HepG2 (cell line): ENCODE results near the gene GNAT2. TPM values are rescaled to one million over a fixed set of nuclear protein-coding genes. Genes with fewer than 3 reads are reported as not detected.

Experiments
- ADNP ChIP-seq: sonication (generic); formaldehyde crosslinking; IDR thresholded peaks from 2 replicates; pipeline ENCODE4 v1.4.0; 2020; ENCODE audit warnings: missing genetic modification reagents
- CCAR2 ChIP-seq: fragments of 200-400 bp; formaldehyde crosslinking; optimal IDR thresholded peaks from 2 replicates; pipeline ENCODE3; 2018; ENCODE audit warnings: low read depth, mild to moderate bottlenecking, low read length, moderate library complexity
- CENPX ChIP-seq: sonication (generic); formaldehyde crosslinking; IDR thresholded peaks from 2 replicates; pipeline ENCODE4 v1.9.0; 2021; ENCODE audit warnings: mild to moderate bottlenecking, missing genetic modification reagents, moderate library complexity
- CREM ChIP-seq, 2 experiments: sonication (generic) in 1 of 2; formaldehyde crosslinking in 1 of 2; IDR thresholded peaks; 2 replicates each; pipeline versions ENCODE4 v1.4.0 to v1.6.1; 2016 to 2020; ENCODE audit warnings: antibody characterized with exemption in 1 of 2, mild to moderate bottlenecking in 1 of 2, missing genetic modification reagents in 1 of 2
- GATA4 ChIP-seq: sonication (generic); IDR thresholded peaks from 2 replicates; pipeline ENCODE4 v1.6.1; 2016; ENCODE audit warnings: antibody characterized with exemption, low read depth, borderline replicate concordance
- KAT7 ChIP-seq: IDR thresholded peaks from 2 replicates; pipeline ENCODE4 v1.6.1; 2018; ENCODE audit warnings: borderline replicate concordance, missing compliant biosample characterization
- MED1 ChIP-seq: sonication (generic); formaldehyde crosslinking; IDR thresholded peaks from 2 replicates; pipeline ENCODE4 v1.4.0; 2020; ENCODE audit warnings: missing genetic modification reagents
- MIXL1 ChIP-seq: IDR thresholded peaks from 2 replicates; pipeline ENCODE4 v1.6.1; 2016
- MLX ChIP-seq: IDR thresholded peaks from 2 replicates; pipeline ENCODE4 v1.6.1; 2016
- NBN ChIP-seq: fragments of 450-650 bp; conservative IDR thresholded peaks from 2 replicates; pipeline ENCODE4 v1.6.1; 2017
- PAF1 ChIP-seq: IDR thresholded peaks from 2 replicates; pipeline ENCODE4 v1.6.1; 2016; ENCODE audit warnings: missing genetic modification reagents, missing compliant biosample characterization
- PPARG ChIP-seq: conservative IDR thresholded peaks from 2 replicates; pipeline ENCODE4 v1.6.1; 2016; ENCODE audit warnings: missing biosample characterization, missing genetic modification reagents
- SYNCRIP ChIP-seq: fragments of 200-400 bp; formaldehyde crosslinking; IDR thresholded peaks from 2 replicates; pipeline ENCODE4 v1.6.1; 2018; ENCODE audit warnings: mild to moderate bottlenecking, low read depth, low read length; ENCODE audit not compliant: insufficient read depth
- TBL1XR1 ChIP-seq: fragments of 150-350 bp; IDR thresholded peaks from 2 replicates; pipeline ENCODE4 v1.6.1; 2014; ENCODE audit warnings: borderline replicate concordance, low read length; ENCODE audit not compliant: partially characterized antibody
- ZFAT ChIP-seq: sonication (generic); formaldehyde crosslinking; conservative IDR thresholded peaks from 2 replicates; pipeline ENCODE4 v1.8.1; 2023; ENCODE audit warnings: missing genetic modification reagents, inconsistent platforms
- ZMYM4 ChIP-seq: sonication (generic); formaldehyde crosslinking; IDR thresholded peaks from 2 replicates; pipeline ENCODE4 v1.8.1; 2023; ENCODE audit warnings: mild to moderate bottlenecking, missing genetic modification reagents
- ZNF253 ChIP-seq: sonication (generic); formaldehyde crosslinking; IDR thresholded peaks from 2 replicates; pipeline ENCODE4 v1.8.0; 2022; ENCODE audit warnings: mild to moderate bottlenecking, missing genetic modification reagents, borderline replicate concordance
- ZNF3 ChIP-seq: IDR thresholded peaks from 2 replicates; pipeline ENCODE4 v1.7.0; 2017; ENCODE audit warnings: inconsistent platforms
- ZNF446 ChIP-seq: sonication (generic); formaldehyde crosslinking; IDR thresholded peaks from 2 replicates; pipeline ENCODE4 v1.5.0; 2020; ENCODE audit warnings: mild to moderate bottlenecking, missing genetic modification reagents
- ZNF549 ChIP-seq: sonication (generic); formaldehyde crosslinking; IDR thresholded peaks from 2 replicates; pipeline ENCODE4 v1.5.0; 2020; ENCODE audit warnings: missing genetic modification reagents
- ZNF746 ChIP-seq: sonication (generic); formaldehyde crosslinking; IDR thresholded peaks from 2 replicates; pipeline ENCODE4 v1.8.0; 2022; ENCODE audit warnings: mild to moderate bottlenecking, missing genetic modification reagents
- polyA plus RNA-seq, 8 experiments: library from polyadenylated mRNA; depleted of rRNA in 3 of 8; stranded (reverse) in 7 of 8; unstranded in 1 of 8; fragments of >200 nt; fragmentation: Illumina TruSeq in 4 of 8; extraction: Trizol in 4 of 8; gene quantifications; 2 replicates each; pipeline versions ENCODE4 v1.2.1 to v1.2.3, GENCODE V29; 2011 to 2016; ENCODE audit warnings: low read depth in 4 of 8, missing spikeins in 1 of 8, mixed read lengths in 1 of 8; ENCODE audit not compliant: insufficient read depth in 1 of 8
- total RNA-seq, 5 experiments: library from RNA; depleted of rRNA; stranded (reverse); fragments of >200 nt; fragmentation: Illumina TruSeq; extraction: Trizol; gene quantifications; 2 replicates each; pipeline ENCODE4 v1.2.3, GENCODE V29; 2016; ENCODE audit warnings: low read depth in 1 of 5
- TF ChIP-seq, protein P1 (sequence below): sonication (generic); formaldehyde crosslinking; IDR thresholded peaks from 2 replicates; pipeline ENCODE4 v1.4.0; 2020; ENCODE audit warnings: missing genetic modification reagents
- TF ChIP-seq, protein P2 (sequence below): sonication (generic); formaldehyde crosslinking; IDR thresholded peaks from 2 replicates; pipeline ENCODE4 v1.8.0; 2022; ENCODE audit warnings: mild to moderate bottlenecking, missing genetic modification reagents, moderate library complexity
- TF ChIP-seq, protein P3 (sequence below): IDR thresholded peaks from 2 replicates; pipeline ENCODE4 v1.4.0; 2020; ENCODE audit warnings: mild to moderate bottlenecking, missing genetic modification reagents
- TF ChIP-seq, protein P4 (sequence below): fragments of 450-650 bp; IDR thresholded peaks from 2 replicates; pipeline ENCODE4 v1.6.1; 2017; ENCODE audit warnings: mild to moderate bottlenecking

GNAT2 gene
- total and polyA plus RNA-seq, 2 of the 13 experiments (the other 11 are each of a cell fraction or from before 2014, with no cell fraction given), result 0.08 to 0.20 TPM

GRCh38 chr1:109586055-109586454, 33.4 kb downstream of the GNAT2 start (continued):
- TF ChIP-seq ZNF446 (CRISPR knock-in tag) (no peak), ADNP (no peak), PAF1 (CRISPR knock-in tag) (no peak), ZFAT (CRISPR knock-in tag) (no peak), ZNF549 (CRISPR knock-in tag) (no peak), MED1 (peak; percentile 71), CENPX (no peak), SYNCRIP (no peak), PPARG (CRISPR knock-in tag) (peak; percentile 53), NBN (no peak), MLX (CRISPR knock-in tag) (peak; percentile 23; the same call in 1 of the 2 replicates), CCAR2 (no peak), ZNF253 (CRISPR knock-in tag) (no peak), ZNF3 (no peak), MIXL1 (CRISPR knock-in tag) (peak; percentile 96), KAT7 (peak; percentile 31; the same call in 1 of the 2 replicates), ZMYM4 (CRISPR knock-in tag) (0 out of 2 replicates have a peak, but pooled peaks have one; percentile 42), GATA4 (no peak), CREM (IDR thresholded peaks at IDR 0.05) (0 out of 2 replicates have a peak, but pooled peaks have one; percentile 31), CREM (CRISPR knock-in tag; IDR thresholded peaks at IDR 0.05) (no peak), ZNF746 (CRISPR knock-in tag) (no peak), TBL1XR1 (no peak)
- TF ChIP-seq, protein P1, sequence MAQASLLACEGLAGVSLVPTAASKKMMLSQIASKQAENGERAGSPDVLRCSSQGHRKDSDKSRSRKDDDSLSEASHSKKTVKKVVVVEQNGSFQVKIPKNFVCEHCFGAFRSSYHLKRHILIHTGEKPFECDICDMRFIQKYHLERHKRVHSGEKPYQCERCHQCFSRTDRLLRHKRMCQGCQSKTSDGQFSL (CRISPR knock-in tag), result no peak
- TF ChIP-seq, protein P2, sequence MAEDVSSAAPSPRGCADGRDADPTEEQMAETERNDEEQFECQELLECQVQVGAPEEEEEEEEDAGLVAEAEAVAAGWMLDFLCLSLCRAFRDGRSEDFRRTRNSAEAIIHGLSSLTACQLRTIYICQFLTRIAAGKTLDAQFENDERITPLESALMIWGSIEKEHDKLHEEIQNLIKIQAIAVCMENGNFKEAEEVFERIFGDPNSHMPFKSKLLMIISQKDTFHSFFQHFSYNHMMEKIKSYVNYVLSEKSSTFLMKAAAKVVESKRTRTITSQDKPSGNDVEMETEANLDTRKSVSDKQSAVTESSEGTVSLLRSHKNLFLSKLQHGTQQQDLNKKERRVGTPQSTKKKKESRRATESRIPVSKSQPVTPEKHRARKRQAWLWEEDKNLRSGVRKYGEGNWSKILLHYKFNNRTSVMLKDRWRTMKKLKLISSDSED (CRISPR knock-in tag), result no peak
- TF ChIP-seq, protein P3, sequence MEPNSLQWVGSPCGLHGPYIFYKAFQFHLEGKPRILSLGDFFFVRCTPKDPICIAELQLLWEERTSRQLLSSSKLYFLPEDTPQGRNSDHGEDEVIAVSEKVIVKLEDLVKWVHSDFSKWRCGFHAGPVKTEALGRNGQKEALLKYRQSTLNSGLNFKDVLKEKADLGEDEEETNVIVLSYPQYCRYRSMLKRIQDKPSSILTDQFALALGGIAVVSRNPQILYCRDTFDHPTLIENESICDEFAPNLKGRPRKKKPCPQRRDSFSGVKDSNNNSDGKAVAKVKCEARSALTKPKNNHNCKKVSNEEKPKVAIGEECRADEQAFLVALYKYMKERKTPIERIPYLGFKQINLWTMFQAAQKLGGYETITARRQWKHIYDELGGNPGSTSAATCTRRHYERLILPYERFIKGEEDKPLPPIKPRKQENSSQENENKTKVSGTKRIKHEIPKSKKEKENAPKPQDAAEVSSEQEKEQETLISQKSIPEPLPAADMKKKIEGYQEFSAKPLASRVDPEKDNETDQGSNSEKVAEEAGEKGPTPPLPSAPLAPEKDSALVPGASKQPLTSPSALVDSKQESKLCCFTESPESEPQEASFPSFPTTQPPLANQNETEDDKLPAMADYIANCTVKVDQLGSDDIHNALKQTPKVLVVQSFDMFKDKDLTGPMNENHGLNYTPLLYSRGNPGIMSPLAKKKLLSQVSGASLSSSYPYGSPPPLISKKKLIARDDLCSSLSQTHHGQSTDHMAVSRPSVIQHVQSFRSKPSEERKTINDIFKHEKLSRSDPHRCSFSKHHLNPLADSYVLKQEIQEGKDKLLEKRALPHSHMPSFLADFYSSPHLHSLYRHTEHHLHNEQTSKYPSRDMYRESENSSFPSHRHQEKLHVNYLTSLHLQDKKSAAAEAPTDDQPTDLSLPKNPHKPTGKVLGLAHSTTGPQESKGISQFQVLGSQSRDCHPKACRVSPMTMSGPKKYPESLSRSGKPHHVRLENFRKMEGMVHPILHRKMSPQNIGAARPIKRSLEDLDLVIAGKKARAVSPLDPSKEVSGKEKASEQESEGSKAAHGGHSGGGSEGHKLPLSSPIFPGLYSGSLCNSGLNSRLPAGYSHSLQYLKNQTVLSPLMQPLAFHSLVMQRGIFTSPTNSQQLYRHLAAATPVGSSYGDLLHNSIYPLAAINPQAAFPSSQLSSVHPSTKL (CRISPR knock-in tag), result peak; percentile 79
- TF ChIP-seq, protein P4, sequence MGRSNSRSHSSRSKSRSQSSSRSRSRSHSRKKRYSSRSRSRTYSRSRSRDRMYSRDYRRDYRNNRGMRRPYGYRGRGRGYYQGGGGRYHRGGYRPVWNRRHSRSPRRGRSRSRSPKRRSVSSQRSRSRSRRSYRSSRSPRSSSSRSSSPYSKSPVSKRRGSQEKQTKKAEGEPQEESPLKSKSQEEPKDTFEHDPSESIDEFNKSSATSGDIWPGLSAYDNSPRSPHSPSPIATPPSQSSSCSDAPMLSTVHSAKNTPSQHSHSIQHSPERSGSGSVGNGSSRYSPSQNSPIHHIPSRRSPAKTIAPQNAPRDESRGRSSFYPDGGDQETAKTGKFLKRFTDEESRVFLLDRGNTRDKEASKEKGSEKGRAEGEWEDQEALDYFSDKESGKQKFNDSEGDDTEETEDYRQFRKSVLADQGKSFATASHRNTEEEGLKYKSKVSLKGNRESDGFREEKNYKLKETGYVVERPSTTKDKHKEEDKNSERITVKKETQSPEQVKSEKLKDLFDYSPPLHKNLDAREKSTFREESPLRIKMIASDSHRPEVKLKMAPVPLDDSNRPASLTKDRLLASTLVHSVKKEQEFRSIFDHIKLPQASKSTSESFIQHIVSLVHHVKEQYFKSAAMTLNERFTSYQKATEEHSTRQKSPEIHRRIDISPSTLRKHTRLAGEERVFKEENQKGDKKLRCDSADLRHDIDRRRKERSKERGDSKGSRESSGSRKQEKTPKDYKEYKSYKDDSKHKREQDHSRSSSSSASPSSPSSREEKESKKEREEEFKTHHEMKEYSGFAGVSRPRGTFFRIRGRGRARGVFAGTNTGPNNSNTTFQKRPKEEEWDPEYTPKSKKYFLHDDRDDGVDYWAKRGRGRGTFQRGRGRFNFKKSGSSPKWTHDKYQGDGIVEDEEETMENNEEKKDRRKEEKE, result no peak
